Measurements from ENCODE around the gene EYA2.

The EYA2 gene

DNA sequence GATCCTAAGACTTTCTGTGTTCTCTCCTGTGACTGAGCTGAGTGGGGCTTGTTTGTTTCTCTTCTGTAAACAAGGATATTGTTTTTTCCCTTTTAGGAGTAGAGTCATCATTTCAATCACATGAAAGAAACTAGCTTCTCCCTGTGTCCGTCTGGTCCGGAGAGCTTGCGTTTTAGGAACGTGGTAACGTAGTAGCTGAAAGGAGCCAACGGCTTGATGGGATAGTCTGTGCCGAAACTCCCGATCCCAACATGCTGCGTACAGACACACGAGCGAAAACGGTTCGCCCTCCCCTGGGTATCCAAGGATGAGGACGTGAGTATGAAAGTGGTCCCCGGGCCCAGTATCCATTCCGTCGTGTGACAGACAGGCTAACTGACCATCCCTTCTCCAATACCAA, 315.3 kb downstream of the EYA2 start:
- TF ChIP-seq CTCF (IDR thresholded peaks at IDR 0.05; ENCODE audit: low read depth, low read length): no peak
- DNase-seq (ENCODE audit: low read depth, low spot score): no peak
- in situ Hi-C loops (cut with HindIII; ENCODE audit: low sequenced_read_pairs): no loop called here
- H3K4me3 ChIP-seq (ENCODE audit: low read depth, low read length): no peak overlapping the region

DNA sequence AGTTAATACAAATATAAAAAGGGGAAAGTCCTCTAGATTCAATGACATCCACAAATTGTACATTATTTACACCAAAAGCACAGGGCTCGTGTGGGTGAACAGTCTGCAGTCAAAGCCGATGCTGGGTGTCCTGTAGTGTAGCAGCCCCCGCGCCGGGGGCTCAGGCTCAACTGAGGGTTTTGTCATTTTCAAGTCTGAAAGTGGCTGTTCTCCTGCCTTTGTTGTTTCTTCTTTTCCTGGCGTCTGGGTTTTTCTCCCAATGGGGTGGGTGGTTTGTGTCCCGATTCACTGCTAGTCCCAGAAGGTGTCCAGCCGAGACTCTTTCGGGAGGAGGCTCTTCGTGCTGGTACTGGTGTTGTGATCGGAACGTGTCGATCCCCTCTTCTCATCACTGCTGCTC, 315.8 kb downstream of the EYA2 start:
- no peak for DNase-seq (ENCODE audit: low read depth, low spot score)
- no peak for TF ChIP-seq CTCF (IDR thresholded peaks at IDR 0.05; ENCODE audit: low read depth, low read length)
- in situ Hi-C loops (cut with HindIII; ENCODE audit: low sequenced_read_pairs): no loop called here
- H3K4me3 ChIP-seq (ENCODE audit: low read depth, low read length): no peak overlapping the region

GRCh38 chr20:47211036-47211435, 316.4 kb downstream of the EYA2 start:
- DNase-seq (ENCODE audit: low read depth, low spot score): no peak
- TF ChIP-seq CTCF (IDR thresholded peaks at IDR 0.05; ENCODE audit: low read depth, low read length): no peak
- H3K4me3 ChIP-seq (ENCODE audit: low read depth, low read length): no peak overlapping the region
- in situ Hi-C loops (cut with HindIII; ENCODE audit: low sequenced_read_pairs): no loop called here

DNA sequence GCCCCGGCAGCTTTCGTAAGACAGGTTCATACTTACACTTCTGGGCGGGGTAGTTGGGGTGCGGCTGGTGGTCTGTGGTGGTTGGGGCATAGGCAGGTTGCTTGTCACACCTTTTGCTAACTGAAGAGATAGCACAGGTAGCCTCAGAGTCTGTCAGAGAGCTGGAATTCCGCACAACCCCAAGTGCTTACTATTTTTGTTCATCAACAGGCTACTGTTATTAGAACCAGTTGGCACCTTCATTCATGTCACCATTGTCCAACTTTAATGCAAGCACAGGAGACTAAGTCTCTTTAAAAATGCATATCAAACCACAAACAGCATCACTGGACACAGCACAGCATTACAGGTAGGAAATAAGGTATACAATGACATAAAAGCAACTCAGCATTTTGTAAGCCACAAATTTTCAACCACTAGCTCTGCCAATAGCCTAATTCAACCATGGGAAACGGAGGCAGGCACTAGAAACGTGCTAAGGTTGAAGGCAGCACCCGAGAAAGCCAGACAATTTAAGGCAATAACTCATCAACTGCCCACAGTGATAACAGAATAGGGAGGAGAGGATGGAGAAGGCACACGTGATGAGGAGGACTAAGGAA, 318.1 kb downstream of the EYA2 start:
- no peak for TF ChIP-seq CTCF (IDR thresholded peaks at IDR 0.05; ENCODE audit: low read depth, low read length)
- no peak for DNase-seq (ENCODE audit: low read depth, low spot score)
- H3K4me3 ChIP-seq (ENCODE audit: low read depth, low read length): no peak overlapping the region
- in situ Hi-C loops (cut with HindIII; ENCODE audit: low sequenced_read_pairs): no loop called here

DNA sequence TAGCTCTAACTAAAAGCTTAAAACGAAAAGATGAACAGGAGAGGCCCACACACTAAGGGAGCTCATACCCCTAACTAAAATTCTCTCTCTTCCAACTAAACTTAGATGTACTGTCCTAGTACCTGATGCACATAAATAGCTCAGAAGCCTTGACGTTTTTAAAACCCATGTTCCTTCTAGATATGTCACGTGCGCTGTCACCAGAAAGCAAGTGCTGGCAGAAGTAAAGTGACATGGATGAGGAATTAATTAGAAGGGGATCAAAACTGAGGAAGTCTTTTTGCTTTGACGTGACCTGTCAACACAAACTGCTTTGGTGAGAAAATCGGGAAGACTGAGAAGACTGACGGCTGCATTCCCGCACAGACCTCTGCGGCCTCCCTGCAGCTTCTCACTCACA, 319.3 kb downstream of the EYA2 start:
- H3K4me3 ChIP-seq (ENCODE audit: low read depth, low read length): no peak overlapping the region
- in situ Hi-C loops (cut with HindIII; ENCODE audit: low sequenced_read_pairs): no loop called here
- no peak for DNase-seq (ENCODE audit: low read depth, low spot score)
- no peak for TF ChIP-seq CTCF (IDR thresholded peaks at IDR 0.05; ENCODE audit: low read depth, low read length)

- DNase-seq (ENCODE audit: low read depth, low spot score): no peak
- no peak for TF ChIP-seq CTCF (IDR thresholded peaks at IDR 0.05; ENCODE audit: low read depth, low read length)
- in situ Hi-C loops (cut with HindIII; ENCODE audit: low sequenced_read_pairs): no loop called here
- no peak overlapping the region for H3K4me3 ChIP-seq (ENCODE audit: low read depth, low read length)
These were observed 321.2 kb downstream of the EYA2 start for GRCh38 chr20:47215653-47216397.
